BJ (cell line): Measurements from ENCODE around the gene ZMYM3. TPM values are rescaled to one million over a fixed set of nuclear protein-coding genes. Genes with fewer than 3 reads are reported as not detected.

Experiments used
- polyA plus RNA-seq: library from polyadenylated mRNA; depleted of rRNA; stranded (reverse); fragments of >200 nt; gene quantifications from 2 replicates; pipeline ENCODE4 v1.2.3, GENCODE V29; 2011; rRNA removed

ZMYM3 gene
- polyA plus RNA-seq, 1 experiment: 25.1 TPM

Other genes starting within 250 kb of the ZMYM3 start
- 76.2 and 82.5 TPM in 2 replicates for gene SNX12, start 185.8 kb downstream of the ZMYM3 start, polyA plus RNA-seq
- gene FOXO4, start 158.3 kb downstream of the ZMYM3 start, polyA plus RNA-seq: 2.1 and 2.4 TPM in 2 replicates
- gene CXorf65, start 147.4 kb downstream of the ZMYM3 start, polyA plus RNA-seq: not detected in 2 replicates
- gene IL2RG, start 142.6 kb downstream of the ZMYM3 start, polyA plus RNA-seq: 0.13 TPM in 1 of 2 replicates, not detected in the other
- 10.0 and 12.4 TPM in 2 replicates for gene MED12, start 135.5 kb downstream of the ZMYM3 start, polyA plus RNA-seq
- gene NLGN3, start 109.3 kb downstream of the ZMYM3 start, polyA plus RNA-seq: 0.22 and 0.27 TPM in 2 replicates
- gene GJB1, start 30.9 kb downstream of the ZMYM3 start, polyA plus RNA-seq: not detected in 2 replicates
- 233 and 276 TPM in 2 replicates for gene NONO, start 29.5 kb upstream of the ZMYM3 start, polyA plus RNA-seq
- gene ITGB1BP2, start 47.6 kb upstream of the ZMYM3 start, polyA plus RNA-seq: 6.8 and 10.5 TPM in 2 replicates
- gene TAF1, start 112.2 kb upstream of the ZMYM3 start, polyA plus RNA-seq: 11.1 and 17.0 TPM in 2 replicates